Pulmonary artery endothelial cell (primary cell): ENCODE data around the gene ADAMTS2. TPM values are rescaled to one million over a fixed set of nuclear protein-coding genes. Genes with fewer than 3 reads are reported as not detected.

Source experiments
- DNase-seq: peaks from one replicate; pipeline ENCODE4 v3.0.0-alpha.2; 2011; ENCODE audit warnings: low read depth, low spot score
- total RNA-seq: library from RNA; depleted of rRNA; stranded (reverse); fragments of >200 nt; gene quantifications from 2 replicates; pipeline ENCODE4 v1.2.3, GENCODE V29; 2014

ADAMTS2 gene
- total RNA-seq, 1 donor from 2014 or later: not detected

DNA sequence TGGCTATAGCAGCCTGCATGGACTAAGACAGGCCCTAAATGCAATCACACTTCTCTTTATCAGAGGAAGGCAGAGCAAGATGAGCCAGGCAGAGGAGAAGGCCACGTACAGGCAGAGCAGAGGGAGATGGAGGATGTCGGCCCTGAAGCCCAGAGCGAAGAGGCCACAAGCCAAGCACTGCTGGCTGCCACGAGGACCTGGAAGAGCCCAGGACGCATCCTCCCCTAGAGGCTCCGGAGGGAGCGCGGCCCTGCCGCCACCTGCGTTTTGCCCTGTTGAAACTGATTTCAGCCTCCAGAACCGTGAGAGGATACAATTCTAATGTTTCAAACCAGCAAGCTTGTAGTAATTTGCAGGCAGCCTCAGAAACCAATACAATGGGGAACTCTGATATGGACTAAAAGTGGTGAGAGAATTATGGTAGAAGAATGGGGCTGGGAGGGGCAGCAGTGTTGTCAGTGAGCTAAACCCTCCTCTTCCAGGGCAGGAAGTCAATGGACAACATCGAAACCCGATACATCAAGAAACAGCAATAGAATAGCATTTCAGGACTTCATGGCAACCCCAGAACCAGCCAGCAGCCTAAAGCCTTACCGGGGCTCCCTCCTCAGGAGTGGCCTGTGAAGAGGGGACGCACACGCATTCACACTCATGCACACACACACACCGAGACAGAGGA lies 32.6 kb downstream of the ADAMTS2 start:
- no peak for DNase-seq

DNA sequence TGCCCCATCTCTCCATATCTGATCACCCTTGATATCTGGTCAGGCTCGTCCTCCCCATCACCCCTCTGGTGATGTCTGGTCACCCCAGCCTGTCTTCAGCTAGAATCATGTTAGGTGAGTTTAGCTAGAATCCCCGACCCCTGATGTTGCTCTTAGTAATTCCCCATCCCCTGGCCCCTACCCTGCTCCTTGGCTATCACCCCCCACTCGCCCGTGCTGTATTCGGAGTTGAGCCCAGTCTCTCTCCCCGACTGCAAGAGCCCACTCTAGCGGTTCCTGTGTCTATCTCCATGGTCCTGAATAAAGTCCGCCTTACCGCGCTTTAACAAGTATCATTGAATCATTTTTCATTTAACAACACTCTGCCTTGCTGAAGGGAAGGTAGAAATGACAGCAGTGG lies 33.7 kb downstream of the ADAMTS2 start:
- no peak for DNase-seq

DNA sequence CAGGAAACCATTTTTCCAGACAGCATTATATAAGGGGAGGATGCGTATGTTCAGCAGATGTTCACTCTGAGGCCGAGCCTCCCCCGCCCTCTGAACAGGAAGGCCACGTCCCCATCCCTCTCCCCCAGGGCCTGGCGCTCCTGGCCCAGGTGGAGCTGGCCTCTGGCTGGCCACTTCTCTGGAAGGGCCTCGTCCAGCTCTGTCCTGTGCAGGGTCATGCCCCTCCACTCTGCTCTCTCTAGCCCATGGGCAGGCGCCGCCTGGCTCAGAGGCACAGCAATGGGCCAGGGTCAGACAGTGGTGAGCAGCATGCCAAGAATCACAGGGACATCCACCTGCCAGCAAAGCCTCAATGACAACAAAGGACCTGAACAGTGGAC lies 34.2 kb downstream of the ADAMTS2 start:
- DNase-seq: no peak

DNA sequence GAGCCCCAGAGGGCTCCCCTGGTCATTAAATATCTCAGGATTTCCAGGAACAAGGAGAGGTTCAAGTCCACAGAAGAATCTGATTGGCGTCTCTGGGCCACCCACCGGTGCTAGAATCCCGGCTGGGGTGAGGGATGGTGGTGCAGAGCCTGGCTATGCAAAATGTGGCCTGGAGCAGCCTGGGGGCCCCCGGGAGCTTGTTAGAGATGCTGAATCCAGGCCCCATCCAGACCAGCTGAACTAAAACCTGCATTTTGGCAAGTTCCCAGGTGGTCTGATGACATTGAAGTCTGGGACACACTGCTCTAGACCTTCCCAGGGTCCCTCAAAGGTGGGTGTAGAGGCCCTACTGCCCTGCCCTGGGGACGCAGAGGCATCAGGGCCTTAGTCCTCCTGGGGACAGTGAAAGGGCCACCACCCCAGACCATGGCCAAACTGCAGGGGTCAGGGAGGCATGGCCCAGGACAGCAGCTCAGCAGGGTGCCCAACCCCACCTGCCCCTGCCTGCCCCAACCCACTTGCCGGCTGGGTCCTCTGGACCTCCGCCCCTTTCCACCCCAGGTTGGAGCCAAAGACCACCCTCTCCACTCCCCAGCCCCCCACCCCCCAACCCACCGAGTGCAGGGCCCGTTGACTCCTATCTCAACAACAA lies 34.7 kb downstream of the ADAMTS2 start:
- DNase-seq: no peak

DNA sequence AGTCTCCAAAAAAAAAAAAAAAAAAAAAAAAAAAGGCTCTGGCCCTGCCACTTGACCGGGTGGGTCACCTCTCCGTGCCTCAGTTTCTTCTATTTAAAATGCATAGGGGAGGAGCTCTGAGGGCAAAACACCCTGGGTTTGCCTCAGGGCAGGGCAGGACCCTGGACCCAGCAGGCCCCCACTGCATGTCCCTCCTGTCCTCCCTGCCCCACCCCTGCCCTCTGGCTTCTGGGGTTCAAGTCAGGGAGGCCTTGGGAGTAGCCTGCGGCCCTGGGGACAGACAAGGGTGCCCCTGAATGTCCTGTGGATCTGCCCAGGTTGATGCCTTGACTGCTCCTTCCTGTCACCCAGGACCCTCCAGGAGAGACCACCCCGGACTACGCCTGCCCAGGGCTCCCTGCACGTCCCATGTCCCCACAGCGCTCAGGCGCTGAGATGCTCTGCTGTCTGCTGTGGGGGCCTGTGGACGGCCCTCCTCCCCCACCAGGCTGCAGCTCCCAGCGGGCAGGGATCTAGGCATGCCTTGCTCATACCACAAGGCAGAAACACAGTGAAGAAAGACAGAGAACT lies 35.4 kb downstream of the ADAMTS2 start:
- no peak for DNase-seq

DNA sequence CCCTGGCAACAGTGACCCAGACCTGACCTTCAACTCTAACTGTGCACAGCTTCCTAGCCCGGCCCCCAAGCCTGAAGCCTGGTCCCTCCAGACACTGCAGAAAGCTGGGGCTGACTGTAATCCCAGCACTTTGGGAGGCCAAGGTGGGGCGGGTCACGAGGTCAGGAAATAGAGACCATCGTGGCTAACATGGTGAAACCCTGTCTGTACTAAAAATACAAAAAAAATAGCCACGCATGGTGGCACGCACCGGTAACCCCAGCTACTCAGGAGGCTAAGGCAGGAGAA lies 35.9 kb downstream of the ADAMTS2 start:
- no peak for DNase-seq

DNA sequence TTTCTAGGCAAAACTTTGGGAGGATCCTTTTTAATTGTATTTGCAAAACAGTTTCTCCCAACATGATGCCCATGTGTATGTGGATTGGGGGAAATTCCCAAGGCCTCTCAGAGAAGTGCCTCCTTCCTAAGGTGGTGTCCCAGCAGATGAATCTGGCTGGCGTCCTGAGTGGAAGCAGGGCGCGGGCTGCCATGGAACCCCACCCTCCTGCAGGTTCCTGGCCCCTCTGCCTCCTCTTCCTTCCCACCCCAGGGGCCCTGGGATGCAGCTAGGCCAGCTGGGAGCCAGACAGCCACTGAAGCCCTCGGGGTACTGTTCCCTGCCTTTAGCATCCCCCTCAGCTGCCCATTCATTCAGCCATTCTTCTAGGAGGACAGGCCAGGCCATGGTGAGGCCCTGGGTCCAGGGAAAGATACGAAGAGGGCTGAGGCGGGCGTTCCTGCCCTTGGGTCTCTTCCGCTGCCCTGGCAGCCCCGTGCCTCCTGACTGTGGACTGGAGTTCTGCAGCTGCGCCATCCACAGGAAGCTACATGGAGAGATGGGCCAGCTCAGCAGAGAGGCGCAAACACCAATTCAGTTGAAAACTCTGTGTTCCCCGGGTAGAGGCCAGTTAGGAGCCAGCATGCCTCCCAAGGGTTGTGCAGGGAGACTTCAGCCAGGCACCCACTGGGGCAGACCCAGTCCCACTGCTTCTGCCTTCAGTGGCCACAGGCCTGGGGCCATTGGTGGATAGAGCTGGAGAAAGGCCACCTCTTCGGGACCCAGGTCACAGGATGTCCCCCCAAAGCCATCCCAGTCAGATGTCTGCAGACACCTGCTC lies 36.5 kb downstream of the ADAMTS2 start:
- no peak for DNase-seq

DNA sequence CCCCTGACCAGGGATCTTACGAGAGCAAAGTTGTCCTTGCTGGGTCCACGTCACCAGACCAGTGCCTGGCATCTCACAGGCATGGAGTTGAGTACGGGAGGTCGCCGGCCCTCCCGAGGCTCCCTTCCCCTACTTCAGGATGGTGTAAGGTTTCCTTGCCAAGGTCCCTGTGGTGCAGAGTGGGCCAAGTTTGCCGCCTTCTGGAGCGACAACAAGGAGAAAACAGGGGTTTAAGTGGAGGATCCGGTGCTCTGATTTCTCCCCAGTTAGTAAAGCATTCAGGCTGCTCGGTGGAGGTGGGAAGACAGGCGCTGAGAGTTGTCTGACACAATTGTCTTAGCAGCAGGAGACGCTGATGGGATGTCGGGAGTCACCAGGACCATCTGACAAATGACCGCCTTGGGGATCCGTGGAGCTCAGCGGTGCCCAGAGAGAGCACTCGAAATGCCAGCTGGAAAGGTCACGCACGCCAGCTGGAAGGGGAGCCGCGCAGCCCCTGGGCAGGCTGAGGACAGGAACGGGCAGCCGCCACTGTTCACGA lies 37.3 kb downstream of the ADAMTS2 start:
- no peak for DNase-seq

DNA sequence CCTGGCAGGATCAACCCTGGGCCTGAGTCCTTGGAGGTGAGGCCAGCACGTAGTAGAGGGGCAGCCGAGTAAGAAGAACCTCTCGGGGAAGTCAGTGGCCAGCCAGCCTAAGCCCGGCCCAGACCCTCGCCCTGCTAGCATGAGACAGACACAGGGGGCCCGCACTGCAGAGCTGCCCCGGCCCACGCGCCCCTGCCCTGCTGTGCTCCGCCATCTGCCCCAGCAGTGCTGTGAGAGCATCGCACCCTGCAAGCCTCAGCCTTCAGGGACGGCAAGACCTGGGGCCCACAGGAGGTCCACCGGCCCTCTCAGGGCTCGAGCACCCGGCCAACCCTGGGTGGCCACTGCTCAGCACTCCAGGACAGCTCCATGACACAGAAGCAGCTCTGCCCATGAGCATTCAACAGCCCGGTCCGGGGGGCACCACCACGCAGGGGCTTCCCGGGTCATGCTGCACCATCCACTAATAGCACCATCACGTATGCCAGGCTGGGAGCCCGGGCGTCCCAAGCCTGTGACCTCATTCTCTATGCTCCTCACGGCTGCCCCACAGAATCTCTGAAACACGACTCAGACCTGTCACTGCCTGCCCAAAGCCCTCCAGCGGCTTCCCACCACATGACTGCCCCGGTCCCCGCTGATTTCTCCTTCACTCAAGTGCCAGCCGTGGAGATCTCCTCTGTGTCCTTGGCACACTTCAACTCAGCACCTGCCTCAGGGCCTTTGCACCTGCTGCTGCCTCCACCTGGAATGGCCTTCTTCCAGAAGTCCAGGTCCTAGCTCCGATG lies 38.1 kb downstream of the ADAMTS2 start:
- DNase-seq: no peak

DNA sequence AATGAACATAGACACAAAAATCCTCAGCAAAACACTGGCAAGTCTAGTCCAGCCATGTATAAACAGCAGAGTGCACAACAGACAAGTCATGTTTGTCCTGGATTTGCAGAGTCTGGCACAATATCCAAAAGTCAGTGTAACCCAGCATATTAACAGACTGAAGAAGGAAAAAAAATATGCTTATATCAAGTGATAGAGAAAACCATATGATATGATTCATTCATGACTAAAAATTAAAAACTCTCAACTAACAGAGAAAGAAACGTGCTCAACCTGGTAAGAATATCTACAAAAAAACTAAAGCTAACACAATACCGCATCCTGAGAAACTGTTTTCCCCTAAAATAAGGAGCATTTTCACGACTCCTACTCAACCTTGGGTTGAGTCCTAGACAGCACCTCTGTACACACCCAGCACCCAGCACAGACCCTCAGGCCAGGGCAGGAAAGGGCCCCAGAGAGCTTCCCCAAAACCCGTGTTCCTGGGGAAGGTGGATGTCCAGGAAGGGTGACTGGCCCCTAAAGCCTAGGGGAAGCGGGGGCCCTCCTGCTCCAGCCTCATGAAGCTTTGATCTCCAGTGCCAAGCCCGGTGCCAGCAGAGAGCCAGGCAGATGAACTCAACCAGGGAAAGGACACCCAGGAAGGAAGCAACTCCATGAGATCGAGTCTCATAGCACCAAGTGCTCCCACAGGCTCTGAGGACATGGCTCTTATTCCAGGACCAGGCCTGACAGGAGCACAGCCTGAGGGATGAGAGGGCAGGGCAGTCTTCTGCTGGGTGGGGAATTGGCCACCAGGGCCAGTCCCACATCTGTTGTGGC lies 38.9 kb downstream of the ADAMTS2 start:
- no peak for DNase-seq

DNA sequence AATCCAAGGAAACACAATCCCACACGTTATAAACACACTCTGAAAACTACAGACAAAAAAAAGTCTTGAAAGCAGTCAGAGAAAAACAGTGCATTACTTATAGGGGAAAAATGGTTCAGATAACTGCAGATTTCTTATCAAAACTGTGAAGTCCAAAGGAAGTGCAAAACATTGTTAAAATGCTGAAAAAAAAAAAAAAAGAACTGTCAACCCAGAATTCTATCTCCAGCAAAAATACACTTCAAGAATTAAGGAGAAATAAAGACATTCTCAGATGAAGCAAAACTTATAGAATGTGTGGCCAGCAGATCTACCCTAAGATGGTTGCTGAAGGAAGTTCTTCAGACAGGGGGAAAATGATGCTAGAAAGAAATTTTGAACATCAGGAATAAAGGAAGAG lies 40.4 kb downstream of the ADAMTS2 start:
- DNase-seq: no peak

DNA sequence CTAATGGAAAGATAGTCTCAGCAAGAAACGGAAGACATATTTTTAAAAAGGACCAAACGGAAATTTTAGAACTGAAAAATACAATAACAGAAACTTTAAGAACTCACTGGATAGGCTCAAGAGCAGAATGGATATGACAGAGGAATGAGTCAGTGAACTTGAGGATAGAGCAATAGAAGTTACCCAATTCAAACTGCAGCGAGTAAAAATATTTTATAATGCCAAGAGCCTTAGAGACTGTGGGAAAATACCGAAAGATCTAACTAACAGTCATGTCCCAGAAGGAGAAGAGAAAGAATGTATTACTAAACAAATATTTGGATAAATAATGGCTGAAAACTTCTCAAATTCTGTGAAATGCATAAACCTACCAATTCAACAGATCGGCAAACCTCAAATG lies 40.8 kb downstream of the ADAMTS2 start:
- DNase-seq: no peak

DNA sequence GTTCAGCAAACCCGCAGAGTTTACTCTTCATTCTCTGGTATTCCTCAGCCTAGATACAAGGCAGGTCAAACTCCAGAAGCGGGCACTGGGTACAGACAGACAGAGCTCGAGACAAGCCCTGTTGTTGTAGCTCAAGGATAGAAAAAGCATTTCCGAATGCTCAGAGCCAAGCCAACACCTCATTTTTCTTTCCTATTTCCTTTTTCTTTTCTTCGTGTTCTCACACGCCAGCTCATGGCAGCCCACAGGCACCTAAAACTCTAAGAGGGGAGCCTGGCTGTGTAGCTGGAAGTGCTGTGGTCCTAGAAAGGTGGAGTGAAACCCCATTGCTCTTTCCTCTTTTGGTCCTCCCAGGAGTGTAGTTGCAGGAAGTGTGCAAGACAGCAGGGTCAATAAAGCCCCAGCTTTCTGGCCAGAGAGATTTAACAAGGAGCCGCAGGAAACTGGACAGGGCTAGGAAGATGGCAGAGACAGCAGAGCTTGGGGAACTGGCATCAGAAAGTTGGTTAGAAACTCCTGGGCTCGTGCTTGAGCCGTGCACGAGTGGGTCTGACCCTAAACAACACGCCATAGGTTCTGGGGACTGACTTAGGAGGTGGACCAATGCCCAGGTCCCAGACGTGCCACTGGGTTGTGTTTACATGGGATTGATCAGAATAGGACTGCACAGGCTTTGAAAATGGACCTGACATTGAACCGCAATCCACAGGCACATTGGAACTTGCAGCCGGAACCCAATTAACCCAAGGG lies 41.6 kb downstream of the ADAMTS2 start:
- no peak for DNase-seq

DNA sequence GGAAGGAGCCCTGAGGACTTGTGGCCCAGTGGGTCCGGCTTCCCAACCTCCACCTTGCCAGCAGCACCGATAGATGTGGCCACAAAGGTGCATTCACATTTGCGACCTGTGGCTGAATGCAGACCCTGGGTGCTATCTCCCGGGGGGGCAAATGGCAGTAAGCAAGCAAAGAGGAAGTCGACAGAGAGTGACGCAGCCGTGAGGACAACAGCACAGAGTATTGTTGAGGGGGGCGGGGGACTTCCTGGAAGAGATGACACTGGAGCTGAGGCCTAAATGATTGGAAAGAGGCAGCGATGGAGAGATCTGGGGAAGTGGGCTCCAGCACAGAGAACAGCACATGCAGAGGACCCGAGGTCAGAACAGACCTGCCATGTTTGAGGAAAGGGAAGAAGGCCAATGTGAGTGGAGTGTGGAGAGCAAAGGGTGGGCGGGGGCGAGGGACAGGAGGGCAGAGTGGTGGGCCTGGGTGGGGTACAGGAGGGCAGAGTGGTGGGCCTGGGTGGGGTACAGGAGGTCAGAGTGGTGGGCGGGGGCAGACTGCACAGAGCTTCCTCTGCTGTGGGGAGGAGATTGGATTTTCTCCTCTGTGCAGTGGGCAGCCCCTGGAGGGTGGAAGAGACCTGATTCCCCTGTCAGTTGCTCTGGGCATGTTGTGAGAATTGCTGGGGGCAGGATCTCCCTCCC lies 42.6 kb downstream of the ADAMTS2 start:
- DNase-seq: no peak

DNA sequence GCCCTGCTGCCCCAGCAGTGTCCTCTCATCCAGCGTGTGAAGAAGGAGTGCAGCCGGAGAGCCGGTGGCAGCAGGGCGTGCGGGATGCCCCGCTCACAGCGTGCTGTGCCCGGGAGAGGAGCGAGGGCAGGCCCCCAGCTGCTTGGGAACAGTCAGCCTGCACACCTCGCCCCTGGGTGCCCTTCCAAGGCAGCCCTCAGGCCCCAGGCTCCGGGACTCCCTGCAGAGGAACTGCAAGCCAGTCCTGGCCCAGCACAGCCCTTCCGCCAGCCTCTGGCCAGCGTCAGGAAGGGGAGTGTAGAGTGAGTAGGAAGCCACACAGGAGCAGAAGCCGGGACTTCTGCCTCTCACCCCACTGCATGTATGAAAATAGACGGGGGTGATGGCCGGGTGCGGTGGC lies 43.5 kb downstream of the ADAMTS2 start:
- no peak for DNase-seq

DNA sequence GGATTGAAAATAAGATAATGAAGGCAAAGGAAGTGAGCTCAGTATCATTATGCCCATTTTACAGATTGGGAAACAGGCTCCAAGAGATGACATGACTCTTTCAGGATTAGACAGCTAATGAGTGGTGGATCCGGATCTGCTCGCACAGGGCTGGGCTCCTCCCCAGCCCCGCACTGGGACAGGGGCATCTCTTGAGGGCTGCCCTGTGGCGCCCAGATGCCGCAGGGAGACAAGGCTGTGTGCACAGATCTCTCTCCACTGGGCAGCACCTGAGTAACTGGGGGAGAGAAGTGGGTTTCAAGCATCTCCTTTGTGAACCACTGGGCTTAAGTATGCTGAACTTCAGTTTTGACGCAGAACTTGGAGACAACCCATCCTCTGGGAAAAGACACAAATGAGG lies 43.9 kb downstream of the ADAMTS2 start:
- DNase-seq: no peak

DNA sequence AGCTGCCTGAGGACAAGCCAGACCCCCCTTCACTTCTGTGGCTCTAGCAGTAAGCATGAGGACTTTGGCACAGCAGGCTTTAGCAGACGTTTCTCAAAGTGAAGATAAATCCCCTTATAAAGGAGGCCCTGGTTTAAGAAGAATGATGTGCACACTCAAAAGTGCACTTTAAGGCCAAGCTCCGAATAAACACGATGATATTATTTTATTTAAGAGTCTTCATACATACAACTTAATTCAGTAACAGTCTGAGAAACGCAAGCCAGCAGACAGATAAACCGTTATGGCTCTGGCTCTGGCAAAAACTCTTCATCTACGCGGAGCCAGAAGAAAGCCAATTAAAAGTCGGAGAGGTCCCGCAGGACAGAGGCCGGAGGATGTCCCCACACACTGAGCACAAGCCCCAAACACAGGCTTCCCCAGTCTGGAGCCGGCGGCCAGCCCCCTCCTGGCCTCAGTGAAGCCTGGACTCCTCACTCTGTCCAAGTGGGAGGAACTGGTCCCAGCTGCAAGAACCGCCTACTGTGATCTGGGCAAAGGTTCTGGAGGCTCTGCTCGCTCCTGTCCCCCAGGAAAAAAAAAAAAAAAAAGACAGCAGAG lies 44.6 kb downstream of the ADAMTS2 start:
- DNase-seq: no peak

DNA sequence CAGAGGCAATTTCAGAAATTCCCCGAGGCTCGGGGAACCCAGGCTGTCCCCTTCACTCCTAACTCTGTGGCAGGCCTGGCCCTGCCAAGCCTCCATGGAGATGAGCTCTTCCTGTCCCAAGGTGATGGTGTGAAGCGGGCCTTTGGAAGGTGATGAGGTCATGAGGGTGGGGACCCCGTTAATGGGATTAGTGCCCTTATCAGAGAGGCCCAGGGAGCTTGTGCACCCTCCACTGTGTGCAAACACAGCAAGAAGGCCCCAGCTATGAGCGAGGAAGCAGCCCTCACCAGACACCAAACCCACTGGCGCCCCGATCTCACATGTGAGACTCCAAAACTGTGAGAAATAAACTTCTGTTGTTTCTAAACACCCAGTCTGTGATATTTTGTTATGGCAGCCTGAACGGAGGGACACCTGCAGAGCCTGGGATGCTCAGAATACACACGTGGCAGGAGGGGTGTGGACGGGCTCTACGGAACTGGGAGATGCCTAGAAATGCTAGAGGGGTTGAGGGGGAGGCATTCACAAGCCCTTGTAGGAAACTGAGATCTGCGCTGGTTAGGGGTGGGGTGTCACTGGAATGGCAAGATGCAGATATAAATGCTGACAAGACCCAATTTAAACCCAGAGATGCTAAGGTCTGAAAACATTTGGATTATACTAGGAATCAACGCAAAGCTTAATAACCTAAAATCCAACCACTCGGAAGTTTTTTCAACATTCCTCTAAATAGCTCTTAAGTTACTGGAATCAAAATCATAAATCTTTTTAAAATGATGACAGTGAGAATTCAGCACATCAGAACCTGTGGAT lies 46.9 kb downstream of the ADAMTS2 start:
- no peak for DNase-seq
